Activated T-cell treated with anti-CD3 and anti-CD28 coated beads for 48 hours (primary cell): Measurements from ENCODE around the gene RIPOR3.
"Not testable (repeated sequence)": the region's sequence is repeated elsewhere in the genome, so short reads cannot be mapped to it uniquely, and the experiment has no call there.

ENCODE experiments used
- DNase-seq: peaks from one replicate; pipeline ENCODE4 v3.0.0-alpha.2; 2020; ENCODE audit warnings: low read depth

RIPOR3 gene

GRCh38 chr20:50703651-50704438 lies 12.5 kb upstream of the RIPOR3 start:
- DNase-seq: not testable (repeated sequence)

- DNase-seq: no peak
These were observed 10.0 kb upstream of the RIPOR3 start for GRCh38 chr20:50701041-50701963.

- no peak for DNase-seq
These were observed 8.3 kb upstream of the RIPOR3 start for GRCh38 chr20:50699688-50700087.

GRCh38 chr20:50698255-50698654 lies 6.9 kb upstream of the RIPOR3 start:
- not testable (repeated sequence) for DNase-seq

- DNase-seq: no peak
These were observed 4.0 kb upstream of the RIPOR3 start for GRCh38 chr20:50695135-50695872.

- no peak for DNase-seq
These were observed 3.2 kb upstream of the RIPOR3 start for GRCh38 chr20:50694379-50695134.

GRCh38 chr20:50693001-50693400 lies 1.7 kb upstream of the RIPOR3 start:
- DNase-seq: no peak

GRCh38 chr20:50692552-50692933 lies 1.2 kb upstream of the RIPOR3 start:
- no peak for DNase-seq

GRCh38 chr20:50691573-50692551 lies 520 bp upstream of the RIPOR3 start:
- DNase-seq: no peak

- no peak for DNase-seq
These were observed 1.3 kb downstream of the RIPOR3 start for GRCh38 chr20:50689864-50690649.

- DNase-seq: no peak
These were observed 2.9 kb downstream of the RIPOR3 start for GRCh38 chr20:50688256-50688975.

- DNase-seq: no peak
These were observed 4.5 kb downstream of the RIPOR3 start for GRCh38 chr20:50686821-50687220.

- DNase-seq: no peak
These were observed 7.8 kb downstream of the RIPOR3 start for GRCh38 chr20:50683570-50683969.

GRCh38 chr20:50682947-50683530 lies 8.3 kb downstream of the RIPOR3 start:
- no peak for DNase-seq

GRCh38 chr20:50682065-50682464 lies 9.3 kb downstream of the RIPOR3 start:
- no peak for DNase-seq

- DNase-seq: no peak
These were observed 9.8 kb downstream of the RIPOR3 start for GRCh38 chr20:50681359-50682064.

- no peak for DNase-seq
These were observed 11.0 kb downstream of the RIPOR3 start for GRCh38 chr20:50680105-50680960.
